Measurements from ENCODE around the gene GOLGA1.
"Not testable (repeated sequence)": the region's sequence is repeated elsewhere in the genome, so short reads cannot be mapped to it uniquely, and the experiment has no call there.

GOLGA1 gene

GRCh38 chr9:124857533-124858162 lies 83.2 kb downstream of the GOLGA1 start:
- no peak for DNase-seq

- no peak for DNase-seq
Observed at GRCh38 chr9:124855944-124856765, 84.7 kb downstream of the GOLGA1 start.

- DNase-seq, result no peak
Observed at GRCh38 chr9:124855566-124855943, 85.3 kb downstream of the GOLGA1 start.

- no peak for DNase-seq
Observed at GRCh38 chr9:124854822-124855221, 86.1 kb downstream of the GOLGA1 start.

- DNase-seq, result no peak
Observed at GRCh38 chr9:124854161-124854560, 86.7 kb downstream of the GOLGA1 start.

GRCh38 chr9:124853605-124854143 lies 87.2 kb downstream of the GOLGA1 start:
- no peak for DNase-seq

GRCh38 chr9:124852829-124853531 lies 87.9 kb downstream of the GOLGA1 start, which contains the start of gene WDR38:
WDR38 (plus strand) TSS chr9:124853460; CDS start chr9:124853532, 72 bp downstream.
- DNase-seq, result peak; percentile 64

- DNase-seq, result no peak
Observed at GRCh38 chr9:124852121-124852828, 88.6 kb downstream of the GOLGA1 start.

- DNase-seq, result no peak
Observed at GRCh38 chr9:124849801-124850200, 91.1 kb downstream of the GOLGA1 start.

- no peak for DNase-seq
Observed at GRCh38 chr9:124846969-124847368, 93.9 kb downstream of the GOLGA1 start.

GRCh38 chr9:124846467-124846866 lies 94.4 kb downstream of the GOLGA1 start:
- DNase-seq, result not testable (repeated sequence)

GRCh38 chr9:124844291-124844690 lies 96.6 kb downstream of the GOLGA1 start:
- no peak for DNase-seq

- no peak for DNase-seq
Observed at GRCh38 chr9:124843456-124844034, 97.3 kb downstream of the GOLGA1 start.

GRCh38 chr9:124841075-124841821 lies 99.6 kb downstream of the GOLGA1 start:
- no peak for DNase-seq

- no peak for DNase-seq
Observed at GRCh38 chr9:124840300-124840833, 100.5 kb downstream of the GOLGA1 start.

GRCh38 chr9:124839612-124840299 lies 101.1 kb downstream of the GOLGA1 start:
- DNase-seq, result peak; percentile 28

GRCh38 chr9:124838567-124839275 lies 102.2 kb downstream of the GOLGA1 start:
- DNase-seq, result not testable (repeated sequence)

GRCh38 chr9:124838132-124838531 lies 102.8 kb downstream of the GOLGA1 start:
- not testable (repeated sequence) for DNase-seq

- DNase-seq, result peak; percentile 88
Observed at GRCh38 chr9:124835026-124835557, 105.8 kb downstream of the GOLGA1 start.

- no peak for DNase-seq
Observed at GRCh38 chr9:124834591-124834990, 106.3 kb downstream of the GOLGA1 start.
